CD4-positive, alpha-beta T cell treated with Interferon alpha-2 for 1 hour (primary cell): Measurements from ENCODE around the gene ERCC6L2.
A peak's percentile ranks its signal among the peaks of the same experiment; 100 is the strongest.

ENCODE experiments used
- DNase-seq, 2 donors: peaks; one replicate each; pipeline ENCODE4 v3.0.0-alpha.2; 2020 to 2022

Gene ERCC6L2

DNA sequence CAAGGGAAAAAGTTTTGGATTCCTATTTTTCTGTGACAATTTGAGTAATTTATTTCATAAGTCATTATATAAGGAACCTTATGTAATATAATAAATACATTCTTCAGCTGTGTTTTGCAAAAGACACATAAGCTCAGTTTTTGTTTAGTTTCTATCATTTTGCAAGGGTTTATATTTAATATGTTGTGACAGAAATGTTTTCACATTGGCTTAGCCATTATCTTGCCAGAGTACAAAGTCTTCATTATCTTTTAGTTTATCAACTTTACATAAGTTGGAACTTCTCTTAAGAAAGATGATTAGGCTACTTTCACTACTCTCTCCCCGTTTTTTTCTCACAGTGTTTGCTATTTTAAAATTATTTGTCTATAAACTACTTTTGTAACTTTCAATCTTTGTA, 54.8 kb downstream of the ERCC6L2 start:
- no peak for DNase-seq

DNA sequence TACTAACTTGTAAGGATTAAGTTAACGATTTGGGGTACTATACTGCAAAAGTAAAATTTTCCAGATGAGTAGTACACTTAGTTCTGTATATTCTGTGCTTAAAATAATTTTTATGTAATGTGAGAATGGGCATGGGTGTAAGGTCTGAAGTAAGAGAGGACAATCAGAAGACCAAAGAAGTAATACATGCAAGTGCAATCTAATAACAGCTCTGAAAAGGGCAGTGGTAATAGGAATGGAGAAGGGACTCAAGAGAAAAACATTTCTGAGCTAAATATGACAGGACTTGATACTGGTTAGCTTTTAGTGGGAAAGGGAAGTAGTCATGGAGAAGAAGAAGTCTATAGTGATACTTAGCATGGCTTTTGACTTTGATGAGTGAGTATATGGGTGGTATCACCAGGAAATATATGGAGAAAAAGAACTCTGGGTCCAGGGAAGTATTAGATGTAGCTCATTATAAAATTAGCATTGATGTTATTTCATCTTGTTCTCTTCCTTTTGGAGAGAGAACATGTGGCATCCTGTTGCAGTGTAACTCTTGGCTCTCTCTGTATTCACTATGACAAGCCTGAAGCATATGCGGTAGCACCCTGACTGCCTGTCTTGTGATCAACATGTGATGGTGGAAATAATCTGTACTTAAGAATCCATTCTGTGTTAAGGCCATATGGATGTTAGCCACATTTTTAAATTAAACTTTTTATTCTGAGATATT, 60.5 kb downstream of the ERCC6L2 start:
- no peak for DNase-seq

DNA sequence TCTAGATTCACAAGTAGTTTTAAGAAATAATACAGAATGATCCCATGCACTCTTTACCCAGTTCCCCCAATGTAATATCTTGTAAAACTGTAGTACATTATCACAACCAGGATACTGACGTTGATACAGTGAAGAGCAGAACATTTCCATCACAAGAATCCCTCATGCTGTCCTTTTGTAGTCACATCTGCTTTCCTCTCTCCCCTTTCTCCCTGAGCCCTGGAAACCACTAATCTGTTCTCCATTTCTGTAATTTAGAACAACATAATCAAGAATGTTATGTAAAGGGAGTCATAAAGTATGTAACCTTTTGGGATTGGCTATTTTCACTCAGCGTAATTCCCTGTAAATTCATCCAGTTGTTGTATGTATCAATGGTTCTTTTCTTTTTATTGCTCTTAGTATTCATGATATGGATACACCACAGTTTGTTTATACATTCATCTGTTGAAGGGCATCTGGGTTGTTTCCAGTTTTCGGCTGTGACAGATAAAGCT, 61.1 kb downstream of the ERCC6L2 start:
- no peak for DNase-seq

DNA sequence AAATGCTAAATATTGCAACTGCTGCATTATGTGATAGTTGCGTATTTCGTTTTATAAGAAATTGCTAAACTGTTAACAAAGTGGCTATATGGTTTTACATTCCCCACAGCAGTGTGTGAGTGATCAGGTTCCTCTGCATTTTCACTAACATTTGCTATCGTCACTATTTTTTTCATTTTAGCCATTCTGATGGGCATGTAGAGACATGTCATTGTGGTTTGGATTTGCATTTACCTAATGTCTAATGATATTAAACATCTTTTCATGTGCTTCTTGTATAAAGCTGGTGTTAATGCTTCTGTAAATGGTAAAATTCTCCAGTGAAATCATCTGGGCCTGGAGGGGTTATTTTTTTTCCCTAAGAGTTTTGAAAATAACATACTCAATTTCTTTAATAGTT, 61.6 kb downstream of the ERCC6L2 start:
- no peak for DNase-seq

DNA sequence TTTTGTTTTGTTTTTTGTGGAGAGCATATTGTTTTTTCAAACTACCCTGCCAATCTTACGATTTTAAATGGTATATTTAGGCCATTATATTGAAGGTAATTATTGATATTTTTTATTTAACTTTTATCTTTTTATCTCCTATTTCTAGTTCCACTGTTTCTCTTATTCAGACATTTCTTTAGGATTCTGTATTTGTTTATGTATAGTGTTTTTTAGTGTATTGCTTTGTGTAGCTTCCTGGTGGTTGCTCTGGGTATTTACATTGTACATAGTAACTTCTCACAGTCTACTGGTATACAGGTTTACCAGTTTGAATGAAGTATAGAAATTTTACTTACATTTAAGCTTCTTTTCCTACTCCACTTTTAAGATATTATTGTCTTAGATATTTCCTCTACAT, 63.2 kb downstream of the ERCC6L2 start:
- DNase-seq: no peak

DNA sequence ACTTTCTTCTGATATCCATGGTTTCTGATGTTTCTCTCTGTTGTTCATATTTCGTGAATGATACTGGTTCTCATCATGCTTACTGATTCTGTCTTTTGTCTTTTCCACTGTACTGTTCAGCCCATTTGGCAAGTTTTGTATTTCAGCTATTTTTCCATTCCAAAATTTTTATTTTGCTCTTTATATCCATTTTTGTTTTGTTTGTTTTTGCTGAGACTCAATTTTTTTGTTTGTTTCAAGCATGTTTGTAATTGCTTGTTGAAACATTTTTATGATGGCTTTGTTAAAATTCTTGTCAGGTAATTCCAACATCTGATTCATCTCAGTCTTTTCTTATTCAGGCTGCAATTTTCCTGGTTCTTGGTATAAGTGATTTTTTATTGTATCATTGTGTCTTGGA, 64.0 kb downstream of the ERCC6L2 start:
- DNase-seq: no peak

DNA sequence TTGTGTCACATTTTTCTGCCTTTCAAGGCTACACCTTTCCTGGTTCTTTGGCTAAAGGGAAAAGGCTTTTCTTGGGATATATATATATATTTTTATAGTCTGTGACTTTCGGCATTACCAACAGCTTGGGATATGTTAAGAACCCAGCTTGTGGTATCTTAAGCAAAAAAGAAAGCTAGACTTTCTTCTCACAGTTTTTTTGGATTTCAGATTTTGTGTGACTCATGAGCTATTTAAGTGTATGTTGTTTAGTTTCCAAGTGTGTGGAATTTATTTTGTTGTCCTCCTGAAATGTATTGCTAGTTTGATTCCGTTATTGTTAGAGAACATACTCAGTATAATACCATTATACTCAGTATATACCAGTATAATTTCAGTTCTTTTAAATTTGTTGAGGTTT, 64.8 kb downstream of the ERCC6L2 start:
- DNase-seq: no peak

DNA sequence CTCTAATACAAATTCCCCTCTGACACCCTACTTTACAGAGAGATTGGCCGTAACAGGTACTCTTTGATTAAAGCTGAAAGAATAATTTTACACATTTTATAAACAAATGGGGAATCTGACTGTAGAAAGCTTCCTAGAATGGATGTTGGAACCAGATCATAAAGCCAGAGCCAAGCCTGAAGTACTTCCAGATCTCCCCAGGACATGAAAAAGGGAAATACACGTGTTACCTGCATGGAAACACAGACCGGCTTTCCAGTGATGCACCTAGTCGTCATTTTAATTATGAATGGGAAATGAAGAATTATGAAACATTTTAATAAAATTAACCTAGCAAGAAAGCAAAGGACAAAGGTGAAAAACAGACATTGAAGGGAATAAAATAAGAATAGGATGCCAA, 66.5 kb downstream of the ERCC6L2 start:
- DNase-seq: no peak

DNA sequence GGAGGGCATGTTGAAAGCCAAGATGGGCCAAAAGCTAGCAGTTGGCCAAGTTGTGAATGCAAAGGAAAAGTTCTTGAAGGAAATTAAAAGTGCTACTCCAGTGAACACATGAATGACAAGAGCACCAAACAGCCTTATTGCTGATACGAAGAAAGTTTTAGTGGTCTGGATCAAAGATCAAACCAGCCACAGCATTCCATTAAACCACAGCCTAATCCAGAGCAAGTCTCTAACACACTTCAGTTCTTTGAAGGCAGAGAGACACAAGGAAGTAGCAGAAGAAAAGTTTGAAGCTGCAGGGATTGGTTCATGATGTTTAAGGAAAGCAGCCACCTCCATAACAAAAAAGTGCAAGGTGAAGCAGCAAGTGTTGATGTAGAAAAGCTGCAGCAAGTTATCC, 71.6 kb downstream of the ERCC6L2 start:
- DNase-seq: no peak

DNA sequence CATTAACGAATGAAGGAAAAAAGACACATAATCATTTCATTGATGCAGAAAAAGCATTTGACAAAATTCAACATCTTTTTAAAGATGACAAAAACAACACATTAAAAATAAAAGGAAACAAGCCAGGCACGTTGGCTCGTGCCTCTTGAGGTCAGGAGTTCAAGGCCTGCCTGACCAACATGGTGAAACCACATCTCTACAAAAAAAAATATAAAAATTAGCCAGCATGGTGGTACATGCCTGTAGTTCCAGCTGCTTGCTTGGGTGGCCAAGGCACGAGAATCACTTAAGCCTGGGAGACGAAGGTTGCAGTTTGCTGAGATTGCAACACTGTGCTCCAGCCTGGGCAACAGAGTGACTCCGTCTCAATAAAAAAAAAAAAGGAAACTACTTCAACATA, 77.0 kb downstream of the ERCC6L2 start:
- DNase-seq: no peak

DNA sequence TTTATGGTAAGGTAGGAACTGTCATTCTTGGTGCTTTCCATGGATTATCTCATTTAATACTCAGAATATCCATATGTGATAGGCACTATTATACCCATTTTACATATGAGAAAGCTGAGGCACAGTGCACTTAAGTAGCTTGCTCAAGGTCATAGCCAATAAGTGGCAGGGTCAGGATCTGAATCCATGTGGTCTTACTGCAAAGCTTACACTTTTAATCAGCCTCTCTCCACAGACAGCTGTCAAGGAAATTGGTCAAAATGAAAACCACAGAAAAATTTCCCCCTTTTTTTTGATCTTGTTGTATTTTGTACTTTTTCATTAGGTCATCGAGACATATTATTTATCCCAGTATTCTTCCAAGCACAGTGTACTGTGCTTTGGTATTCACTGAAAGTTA, 78.5 kb downstream of the ERCC6L2 start:
- DNase-seq: no peak

DNA sequence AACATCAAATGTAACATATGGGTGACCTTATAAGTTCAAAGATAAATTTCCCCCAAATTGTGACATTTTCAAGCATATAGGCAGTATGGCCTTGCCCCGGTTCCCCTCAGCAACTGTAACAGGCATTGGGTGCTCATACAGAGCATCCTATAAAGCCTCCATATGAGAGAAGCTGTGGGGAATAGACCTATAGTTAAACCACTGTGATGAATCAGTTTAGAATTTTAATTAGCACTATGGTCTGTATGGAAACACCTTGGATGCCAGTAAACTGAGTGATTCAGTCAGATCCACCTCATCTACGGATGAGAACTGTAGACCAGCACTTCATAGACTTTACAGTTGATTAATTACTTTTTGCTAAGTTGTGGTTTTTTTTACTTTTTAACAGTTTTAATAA, 79.4 kb downstream of the ERCC6L2 start:
- no peak for DNase-seq

DNA sequence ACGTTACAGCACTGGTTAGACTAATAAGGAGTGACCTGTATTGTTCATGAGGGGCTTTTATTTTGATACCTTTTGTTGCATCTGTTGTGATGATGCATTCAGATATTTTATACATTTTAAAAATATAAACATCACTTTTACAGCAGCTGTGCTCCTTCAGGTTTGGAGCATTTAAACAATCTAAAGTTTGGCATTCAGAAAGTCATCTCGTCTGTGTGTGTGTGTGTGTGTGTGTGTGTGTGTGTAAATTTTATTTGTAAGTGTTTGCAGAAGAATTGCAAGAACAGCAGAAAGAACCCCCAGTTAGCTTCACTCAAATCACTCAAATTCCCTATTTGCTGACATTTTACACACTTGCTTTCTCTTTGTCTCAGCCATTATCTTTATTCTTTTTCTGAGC, 87.4 kb downstream of the ERCC6L2 start:
- no peak for DNase-seq

DNA sequence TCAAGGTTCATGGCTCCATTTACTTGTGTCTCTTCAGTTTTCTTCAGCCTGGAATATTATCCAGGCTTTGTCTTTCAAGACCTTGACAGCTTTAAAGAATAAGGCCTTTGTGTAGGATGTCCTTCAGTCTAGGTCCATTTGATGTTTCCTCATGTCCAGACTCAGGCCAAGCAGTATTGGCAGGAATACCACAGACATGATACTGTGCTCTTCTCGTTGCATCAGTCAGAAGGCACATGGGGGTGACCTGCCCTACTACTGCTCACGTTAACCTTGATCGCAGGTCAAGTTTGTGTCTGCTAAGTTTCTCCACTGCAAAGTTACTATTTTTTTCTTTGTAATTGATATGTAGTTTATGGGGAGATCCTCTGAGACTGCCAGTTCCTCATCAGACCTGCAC, 88.2 kb downstream of the ERCC6L2 start:
- no peak for DNase-seq

DNA sequence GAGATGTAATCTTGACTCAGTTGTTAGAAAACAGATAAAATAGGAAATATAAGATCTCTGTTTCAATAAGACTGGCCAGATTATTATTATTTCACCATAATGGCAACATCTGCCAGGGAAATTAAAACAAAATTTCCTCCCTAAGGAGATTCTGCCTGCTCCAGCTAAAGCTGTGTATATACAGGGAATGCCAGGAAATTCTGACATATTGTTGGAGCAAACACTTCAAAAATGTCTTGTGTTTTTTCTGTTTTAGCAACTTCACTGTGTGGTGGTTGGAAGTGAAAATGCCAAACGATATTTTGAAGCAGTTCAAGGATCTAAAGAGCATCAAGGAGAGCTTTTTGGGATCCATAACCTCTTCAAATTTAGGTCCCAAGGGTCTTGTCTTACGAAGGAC, 90.8 kb downstream of the ERCC6L2 start:
- DNase-seq: no peak

DNA sequence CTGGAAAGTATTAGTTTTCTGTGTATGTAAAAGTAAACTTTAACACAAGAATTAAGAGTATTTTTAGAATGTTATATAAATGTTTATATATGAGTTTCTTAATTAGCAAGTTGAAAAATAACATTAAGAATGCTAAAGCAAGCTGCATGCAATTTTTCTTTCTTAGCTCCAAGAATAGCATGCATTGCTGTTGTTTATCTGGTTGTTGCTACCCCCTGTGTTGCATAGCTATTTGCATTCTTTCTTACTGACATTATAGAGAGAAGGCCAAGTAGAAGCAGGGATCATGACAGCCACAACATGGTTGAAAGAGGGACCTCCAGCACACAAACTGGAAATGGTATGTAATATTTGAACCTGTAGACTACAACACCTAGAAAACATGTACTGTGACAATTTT, 94.8 kb downstream of the ERCC6L2 start:
- DNase-seq: no peak

DNA sequence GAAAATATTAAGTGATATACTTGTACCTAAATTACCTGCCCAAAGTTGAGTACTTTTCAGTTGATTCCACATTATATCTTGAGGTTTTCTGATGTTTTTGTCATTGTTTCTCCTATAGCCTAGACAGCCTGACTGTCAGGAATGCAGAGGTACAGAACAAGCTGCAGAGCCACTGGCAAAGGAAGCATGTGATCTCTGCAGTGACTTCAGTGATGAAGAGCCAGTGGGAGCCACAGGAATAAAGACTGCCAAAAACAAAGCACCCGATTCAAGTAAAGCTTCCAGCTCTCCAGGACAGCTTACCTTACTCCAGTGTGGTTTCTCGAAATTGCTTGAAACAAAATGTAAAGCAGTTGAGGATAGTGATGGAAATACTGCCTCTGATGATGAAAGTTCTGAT, 96.3 kb downstream of the ERCC6L2 start:
- DNase-seq: no peak

DNA sequence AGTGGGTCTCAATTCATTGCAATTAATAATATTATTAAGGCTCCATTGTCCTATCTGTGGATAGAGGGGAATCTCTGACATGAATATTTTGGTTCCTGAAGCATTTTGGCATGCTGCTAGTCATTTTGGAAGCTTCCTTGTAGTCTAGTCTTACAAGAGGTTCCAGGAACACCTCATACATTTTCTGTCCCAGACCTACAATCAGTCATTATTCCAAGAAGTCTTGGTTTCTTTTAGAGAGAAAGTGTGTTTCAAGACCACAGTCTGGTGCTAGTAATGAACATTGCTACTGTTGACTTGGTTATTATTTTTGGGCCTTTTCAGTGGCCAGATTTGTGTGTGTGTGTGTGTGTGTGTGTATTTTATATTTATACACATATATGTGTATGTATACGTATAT, 98.9 kb downstream of the ERCC6L2 start:
- DNase-seq: no peak

DNA sequence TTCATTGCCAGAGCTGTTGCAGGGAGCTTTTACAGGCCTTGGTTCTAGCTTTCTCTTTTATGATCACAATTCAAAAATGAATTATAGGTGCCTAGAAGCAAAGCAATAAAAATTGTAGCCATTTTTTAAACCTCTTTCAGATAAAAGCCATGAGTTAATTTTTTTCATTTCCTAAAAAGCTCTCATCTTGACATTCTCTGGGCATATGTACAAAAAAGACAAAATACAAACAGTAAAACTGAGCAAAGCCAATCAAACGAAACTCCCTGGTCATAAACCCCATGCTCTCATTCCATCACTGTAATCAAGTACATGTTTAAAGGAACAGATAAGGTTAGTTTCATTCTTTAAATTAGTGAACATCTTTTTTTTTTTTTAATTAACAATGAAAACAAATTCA, 101.9 kb downstream of the ERCC6L2 start:
- DNase-seq: no peak

DNA sequence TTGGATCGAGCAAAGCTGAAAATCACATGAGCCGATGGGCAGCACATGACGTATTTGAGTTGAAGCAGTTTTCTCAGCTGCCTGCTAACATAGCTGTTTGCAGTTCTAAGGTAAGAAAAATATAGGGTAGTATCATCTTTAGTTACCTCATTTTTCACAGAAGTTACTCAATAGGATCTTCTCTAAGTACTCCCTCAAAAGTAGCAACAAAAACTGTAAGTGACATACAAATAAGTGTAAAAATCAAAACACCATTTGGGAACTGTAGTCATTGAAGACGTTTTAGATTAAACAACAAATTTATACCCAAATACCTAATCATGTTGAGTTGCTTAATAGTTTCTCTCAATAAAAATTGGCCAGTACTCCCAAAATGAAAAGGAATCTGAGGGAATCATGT, 102.6 kb downstream of the ERCC6L2 start:
- no peak for DNase-seq

DNA sequence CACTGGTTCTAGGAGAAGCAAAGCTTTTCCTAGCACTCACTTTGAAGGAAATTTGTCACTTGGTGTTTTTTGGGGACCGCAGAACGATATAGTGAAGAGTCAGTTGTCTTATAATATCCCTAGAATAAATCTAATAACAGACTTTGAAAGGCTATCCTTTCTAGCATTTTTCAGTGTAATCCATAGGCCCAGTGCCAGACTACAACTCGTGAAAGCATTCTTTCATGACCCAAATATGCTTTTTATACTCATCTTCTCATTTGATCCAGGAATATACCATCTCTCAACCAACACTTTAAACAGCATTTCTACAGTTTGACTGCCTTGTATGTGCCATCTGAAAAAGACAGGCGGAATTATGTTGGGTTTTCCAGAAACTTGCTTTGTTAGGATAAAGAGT, 104.0 kb downstream of the ERCC6L2 start:
- no peak for DNase-seq

DNA sequence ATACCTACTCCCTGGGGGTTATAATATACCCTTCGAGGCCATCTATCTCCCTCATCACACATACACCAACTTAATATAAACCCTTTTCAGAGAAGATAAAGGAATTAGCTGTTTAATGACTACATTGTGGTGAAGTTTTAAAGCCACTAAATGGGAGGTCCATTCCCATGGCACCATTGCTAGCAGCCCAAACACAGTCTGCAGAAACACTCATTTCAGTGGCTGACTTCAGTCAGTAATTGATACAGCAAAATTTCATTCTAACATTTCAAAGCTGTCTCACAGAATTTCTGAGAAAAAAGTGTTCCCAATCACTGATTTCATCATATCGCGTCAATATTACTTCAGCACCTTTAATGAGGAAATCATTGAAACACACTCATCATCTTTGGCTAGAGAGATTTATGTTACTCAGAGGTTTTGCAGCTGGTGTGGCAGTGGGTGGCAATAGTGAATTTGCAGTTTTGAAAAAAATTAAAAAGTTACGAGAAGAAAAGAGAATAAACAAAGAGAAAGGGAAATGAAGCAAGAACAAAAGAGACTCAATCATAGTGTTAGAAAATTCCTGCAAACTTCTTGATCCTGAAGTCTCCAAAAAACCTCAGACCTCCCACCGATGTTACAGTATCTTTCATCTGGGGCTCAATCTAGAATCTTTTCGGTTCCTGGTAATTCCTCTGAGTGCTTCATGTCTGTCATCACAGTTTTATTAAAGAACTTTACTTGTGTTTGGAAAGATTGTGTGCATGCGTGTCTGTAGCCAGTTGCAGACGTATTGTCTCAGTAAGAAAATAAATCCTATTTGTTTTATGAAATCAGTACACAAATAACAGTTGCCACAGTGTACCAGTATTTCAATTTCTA, 105.0 kb downstream of the ERCC6L2 start:
- no peak for DNase-seq

DNA sequence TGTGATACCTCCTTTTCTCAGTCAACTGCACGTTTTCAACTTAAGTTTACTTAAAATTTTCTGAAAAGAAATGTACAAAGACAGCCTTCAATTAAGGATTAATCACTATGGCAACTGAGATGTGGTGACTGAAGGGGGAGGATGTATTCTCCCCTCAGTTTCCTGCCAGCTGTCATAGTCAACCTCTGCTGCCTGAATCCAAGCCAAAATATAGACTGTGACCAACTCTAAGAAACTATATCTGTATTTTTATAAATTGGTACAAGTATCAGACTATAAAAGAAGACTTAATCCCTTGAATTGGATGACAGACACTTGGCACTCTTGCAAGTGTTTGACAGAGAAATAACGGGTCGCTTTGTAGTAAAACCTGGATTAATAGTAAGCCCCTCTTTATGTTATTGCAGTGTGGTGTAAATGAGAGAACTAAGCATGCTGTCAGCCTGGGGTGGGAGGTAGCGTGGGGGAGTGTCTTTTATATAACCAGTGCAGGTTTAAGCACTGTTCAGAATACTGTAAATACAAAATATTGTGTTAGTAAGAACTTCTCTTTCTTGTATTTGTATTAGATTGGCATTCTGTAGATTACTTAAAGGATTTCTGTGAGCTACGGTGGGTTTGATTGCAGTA, 106.4 kb downstream of the ERCC6L2 start:
- peak; percentile 6 to 54 for DNase-seq
